Progenitor cell of endocrine pancreas (in vitro differentiated cells): ENCODE results near the gene ARL6IP1. TPM values are rescaled to one million over a fixed set of nuclear protein-coding genes. Genes with fewer than 3 reads are reported as not detected.
"Not testable (repeated sequence)": the region's sequence is repeated elsewhere in the genome, so short reads cannot be mapped to it uniquely, and the experiment has no call there.

Experiments used
- DNase-seq: peaks from one replicate; pipeline ENCODE4 v3.0.0; 2021; ENCODE audit warnings: low spot score; ENCODE audit not compliant: unreplicated experiment
- H3K27ac Mint-ChIP-seq: 2 replicates; pipeline ENCODE4 v1.8.0; 2021; ENCODE audit warnings: mild to moderate bottlenecking, moderate library complexity, mixed read lengths
- H3K27me3 Mint-ChIP-seq: 2 replicates; pipeline ENCODE4 v1.8.0; 2021; ENCODE audit warnings: mixed read lengths
- H3K36me3 Mint-ChIP-seq: 2 replicates; pipeline ENCODE4 v1.8.0; 2022; ENCODE audit warnings: mixed read lengths; ENCODE audit not compliant: insufficient read depth
- H3K4me1 Mint-ChIP-seq: 2 replicates; pipeline ENCODE4 v1.8.0; 2021; ENCODE audit warnings: low read depth, mixed read lengths
- H3K4me3 Mint-ChIP-seq: 2 replicates; pipeline ENCODE4 v1.8.0; 2021; ENCODE audit warnings: low read depth, mild to moderate bottlenecking, moderate library complexity, mixed read lengths
- H3K9me3 Mint-ChIP-seq: 2 replicates; pipeline ENCODE4 v1.8.0; 2021; ENCODE audit warnings: low read depth, mixed read lengths
- total RNA-seq: library from RNA; stranded (reverse); gene quantifications from 2 replicates; pipeline ENCODE4 v1.2.1, GENCODE V29; 2021
- TF ChIP-seq, protein P1 (sequence below): fragments of 200-600 bp; sonication (generic); IDR thresholded peaks from one replicate; pipeline ENCODE4 v1.5.0; 2021; ENCODE audit warnings: antibody characterized with exemption, mild to moderate bottlenecking; ENCODE audit not compliant: unreplicated experiment

Gene ARL6IP1
- total RNA-seq, 1 donor from 2014 or later = 179 TPM

DNA sequence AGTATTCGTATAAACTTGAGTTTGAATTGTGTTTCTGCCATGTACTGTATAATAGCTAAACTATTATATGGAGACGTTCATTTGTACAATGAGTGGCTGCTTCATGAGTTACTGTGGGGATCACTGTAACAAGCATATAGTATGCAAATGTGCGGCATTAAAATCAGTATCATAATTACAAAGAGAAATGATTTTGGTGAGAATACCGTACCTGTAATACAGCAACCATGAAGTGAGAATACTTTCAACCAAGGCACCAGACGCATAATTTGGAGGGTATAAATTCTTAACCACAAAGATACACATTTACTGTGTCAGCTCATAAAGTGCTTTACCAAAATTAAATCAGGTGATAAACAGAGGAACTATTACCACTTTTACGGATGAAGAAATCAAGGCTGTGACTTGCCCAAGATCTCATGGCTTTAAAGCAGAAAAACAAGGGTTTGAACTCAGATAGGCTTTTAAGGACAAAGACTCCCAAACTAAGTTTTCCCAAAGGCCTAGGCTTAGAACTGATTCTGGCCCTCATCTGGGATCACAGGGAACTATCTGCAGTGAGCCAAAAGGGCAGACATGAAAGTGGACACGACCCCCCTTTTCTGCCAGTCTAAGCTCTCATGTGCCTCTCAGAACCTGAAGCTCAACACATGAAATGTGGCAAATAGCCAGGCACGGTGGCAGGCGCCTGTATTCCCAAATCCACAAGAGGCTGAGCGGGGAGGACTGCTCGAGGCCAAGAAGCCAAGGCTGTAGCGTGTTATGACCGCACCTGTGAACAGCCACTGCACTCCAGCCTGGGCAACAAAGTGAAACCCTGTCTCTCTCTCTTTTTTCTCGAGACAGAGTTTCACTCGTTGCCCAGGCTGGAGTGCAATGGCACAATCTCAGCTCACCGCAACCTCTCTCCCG, 17.7 kb downstream of the ARL6IP1 start:
- Mint-ChIP-seq H3K4me1 (peaks cover 29% of the 10 kb centered on the region), H3K4me3 (no peak overlapping the region), H3K27ac (no peak overlapping the region), H3K9me3 (no peaks in the 10 kb centered on the region), H3K27me3 (no peaks in the 10 kb centered on the region), H3K36me3 (peaks cover 36% of the 10 kb centered on the region)
- DNase-seq = no peak
- TF ChIP-seq, protein P1, sequence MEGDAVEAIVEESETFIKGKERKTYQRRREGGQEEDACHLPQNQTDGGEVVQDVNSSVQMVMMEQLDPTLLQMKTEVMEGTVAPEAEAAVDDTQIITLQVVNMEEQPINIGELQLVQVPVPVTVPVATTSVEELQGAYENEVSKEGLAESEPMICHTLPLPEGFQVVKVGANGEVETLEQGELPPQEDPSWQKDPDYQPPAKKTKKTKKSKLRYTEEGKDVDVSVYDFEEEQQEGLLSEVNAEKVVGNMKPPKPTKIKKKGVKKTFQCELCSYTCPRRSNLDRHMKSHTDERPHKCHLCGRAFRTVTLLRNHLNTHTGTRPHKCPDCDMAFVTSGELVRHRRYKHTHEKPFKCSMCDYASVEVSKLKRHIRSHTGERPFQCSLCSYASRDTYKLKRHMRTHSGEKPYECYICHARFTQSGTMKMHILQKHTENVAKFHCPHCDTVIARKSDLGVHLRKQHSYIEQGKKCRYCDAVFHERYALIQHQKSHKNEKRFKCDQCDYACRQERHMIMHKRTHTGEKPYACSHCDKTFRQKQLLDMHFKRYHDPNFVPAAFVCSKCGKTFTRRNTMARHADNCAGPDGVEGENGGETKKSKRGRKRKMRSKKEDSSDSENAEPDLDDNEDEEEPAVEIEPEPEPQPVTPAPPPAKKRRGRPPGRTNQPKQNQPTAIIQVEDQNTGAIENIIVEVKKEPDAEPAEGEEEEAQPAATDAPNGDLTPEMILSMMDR = no peak

DNA sequence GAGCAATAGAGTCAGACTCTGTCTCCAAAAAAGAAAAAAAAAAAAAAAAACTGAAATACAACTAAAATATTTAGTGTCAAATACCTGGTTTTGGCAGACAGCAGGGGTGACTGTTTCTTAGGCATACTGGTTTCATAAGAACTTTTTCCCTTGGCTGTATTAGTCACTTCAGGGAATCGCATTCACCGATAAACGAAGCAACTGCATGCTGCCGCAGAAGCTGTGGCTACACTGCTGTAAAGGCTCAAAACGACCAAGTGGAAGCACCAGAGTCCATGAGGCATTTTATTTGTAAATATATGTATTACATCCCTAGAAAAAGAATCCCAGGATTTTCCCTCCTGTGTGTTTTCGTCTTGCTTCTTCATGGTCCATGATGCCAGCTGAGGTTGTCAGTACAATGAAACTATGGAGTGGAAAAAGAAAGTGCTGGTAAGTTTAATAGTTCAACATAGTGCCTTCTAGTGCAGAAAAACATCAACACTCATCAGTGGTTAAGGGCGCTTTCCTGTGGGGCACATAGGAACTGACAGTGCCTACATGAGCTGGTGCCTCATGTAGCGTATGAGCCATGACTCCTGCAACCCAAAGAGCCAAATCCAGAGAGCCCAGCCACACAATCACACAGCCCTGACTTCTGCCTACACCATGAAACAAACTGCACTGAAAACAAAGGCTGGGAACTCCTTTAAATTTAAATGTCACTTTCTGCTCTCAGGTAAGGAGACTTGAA, 18.5 kb downstream of the ARL6IP1 start:
- H3K36me3 Mint-ChIP-seq = peaks cover 28% of the 10 kb centered on the region
- H3K9me3 Mint-ChIP-seq = no peaks in the 10 kb centered on the region
- no peaks in the 10 kb centered on the region for H3K27me3 Mint-ChIP-seq
- no peak for DNase-seq
- no peak overlapping the region for H3K4me3 Mint-ChIP-seq
- no peak overlapping the region for H3K27ac Mint-ChIP-seq
- TF ChIP-seq, protein P1 = no peak
- H3K4me1 Mint-ChIP-seq = peaks cover 21% of the 10 kb centered on the region

DNA sequence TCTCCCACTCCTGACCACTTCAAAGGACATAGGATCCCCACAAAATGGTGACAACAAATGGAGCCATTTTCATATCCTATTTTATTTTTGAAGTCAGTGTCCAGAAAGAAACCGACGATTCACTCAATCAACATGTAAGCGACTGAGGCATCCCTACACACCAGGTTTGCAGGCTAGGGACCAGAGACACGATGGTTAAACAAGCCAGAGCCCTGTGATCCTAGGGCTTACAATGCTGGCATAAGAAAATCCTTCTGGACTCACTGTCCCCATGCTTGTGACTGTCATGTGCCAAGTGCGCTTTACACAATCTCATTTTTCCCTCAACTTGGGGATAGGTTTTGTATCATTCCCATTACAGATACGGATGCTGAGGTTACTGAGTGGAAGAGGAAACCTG, 20.1 kb downstream of the ARL6IP1 start:
- not testable (repeated sequence) for H3K4me3 Mint-ChIP-seq, H3K27ac Mint-ChIP-seq, DNase-seq, H3K27me3 Mint-ChIP-seq, H3K9me3 Mint-ChIP-seq
- Mint-ChIP-seq H3K36me3 (peaks cover 18% of the 10 kb centered on the region), H3K4me1 (peaks cover 12% of the 10 kb centered on the region)

DNA sequence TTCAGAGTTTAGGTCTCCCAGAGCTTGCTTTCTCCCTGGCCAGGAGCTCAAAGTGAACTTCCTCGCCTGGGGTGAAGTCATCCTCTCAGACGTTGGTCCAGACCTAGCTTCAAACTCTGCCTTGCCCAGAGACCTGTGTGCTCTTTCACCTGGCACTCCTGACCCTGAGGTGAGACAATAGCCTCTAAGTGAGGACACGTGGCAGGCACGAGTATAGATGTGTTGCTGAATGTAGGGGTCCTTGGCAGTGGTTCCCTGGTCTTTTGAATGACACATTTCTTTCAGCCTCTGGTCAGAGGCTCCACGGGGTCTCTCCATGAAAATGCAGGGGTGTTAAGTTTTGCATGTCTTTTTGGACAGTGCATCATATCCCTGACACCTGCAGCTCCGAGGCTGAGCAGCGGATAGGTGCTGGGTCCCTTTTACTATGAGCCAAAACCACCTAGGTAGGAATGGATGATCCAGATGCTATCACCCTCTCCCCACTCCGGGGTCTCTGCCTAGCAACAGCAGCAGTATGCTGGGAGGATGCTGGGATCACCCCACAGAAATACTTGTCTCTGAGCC, 20.8 kb downstream of the ARL6IP1 start:
- not testable (repeated sequence) for H3K4me1 Mint-ChIP-seq, H3K27ac Mint-ChIP-seq, H3K9me3 Mint-ChIP-seq, H3K27me3 Mint-ChIP-seq, DNase-seq, H3K4me3 Mint-ChIP-seq
- peaks cover 17% of the 10 kb centered on the region for H3K36me3 Mint-ChIP-seq

DNA sequence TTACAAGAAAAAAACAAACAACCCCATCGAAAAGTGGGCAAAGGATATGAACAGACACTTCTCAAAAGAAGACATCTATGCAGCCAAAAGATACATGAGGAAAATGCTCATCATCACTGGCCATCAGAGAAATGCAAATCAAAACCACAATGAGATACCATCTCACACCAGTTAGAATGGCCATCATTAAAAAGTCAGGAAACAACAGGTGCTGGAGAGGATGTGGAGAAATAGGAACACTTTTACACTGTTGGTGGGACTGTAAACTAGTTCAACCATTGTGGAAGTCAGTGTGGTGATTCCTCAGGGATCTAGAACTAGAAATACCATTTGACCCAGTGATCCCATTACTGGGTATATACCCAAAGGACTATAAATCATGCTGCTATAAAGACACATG, 23.7 kb downstream of the ARL6IP1 start:
- H3K27ac Mint-ChIP-seq, H3K9me3 Mint-ChIP-seq, H3K4me1 Mint-ChIP-seq, H3K4me3 Mint-ChIP-seq, H3K36me3 Mint-ChIP-seq, H3K27me3 Mint-ChIP-seq, DNase-seq: not testable (repeated sequence)

DNA sequence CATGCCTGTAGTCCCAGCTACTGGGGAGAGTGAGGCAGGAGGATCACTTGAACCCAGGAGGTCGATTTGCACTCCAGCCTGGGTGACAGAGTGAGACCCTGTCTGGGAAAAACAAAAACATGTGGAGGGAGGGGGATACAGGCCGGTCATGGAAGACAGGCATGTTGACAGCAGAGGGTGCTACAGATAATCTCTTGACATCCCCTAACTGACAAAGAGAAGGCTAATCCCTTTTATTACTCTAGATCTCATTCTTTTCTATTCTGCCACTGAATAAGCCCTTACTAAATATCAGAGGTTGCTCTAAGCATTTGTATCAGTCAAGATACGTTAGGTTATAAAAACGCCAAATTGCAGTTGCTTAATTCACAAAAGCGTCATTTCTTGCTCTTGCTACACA, 25.0 kb downstream of the ARL6IP1 start:
- not testable (repeated sequence) for H3K9me3 Mint-ChIP-seq, H3K4me1 Mint-ChIP-seq

DNA sequence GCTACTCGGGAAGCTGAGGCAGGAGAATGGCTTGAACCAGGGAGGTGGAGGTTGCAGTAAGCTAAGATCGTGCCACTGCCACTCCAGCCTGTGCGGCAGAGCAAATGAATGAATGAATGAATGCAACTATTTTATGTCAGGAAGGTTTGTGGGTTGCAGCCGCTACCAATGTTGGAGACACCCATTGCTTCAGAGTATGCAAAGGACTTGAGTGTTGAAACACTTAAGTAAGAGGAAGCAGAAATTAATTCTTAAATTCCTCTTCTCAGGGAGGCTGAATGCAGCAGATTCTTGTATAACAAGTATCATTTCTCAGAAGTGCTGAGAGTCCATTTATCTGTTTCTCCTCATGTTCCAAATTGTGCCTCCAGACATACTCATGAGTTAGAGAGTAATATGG, 26.7 kb downstream of the ARL6IP1 start:
- H3K9me3 Mint-ChIP-seq, H3K36me3 Mint-ChIP-seq, H3K27ac Mint-ChIP-seq, H3K4me3 Mint-ChIP-seq, DNase-seq, H3K27me3 Mint-ChIP-seq, H3K4me1 Mint-ChIP-seq: not testable (repeated sequence)

More for the DNA sequence above, 25.0 kb downstream of the ARL6IP1 start:
- not testable (repeated sequence) for H3K4me3 Mint-ChIP-seq, H3K36me3 Mint-ChIP-seq, H3K27me3 Mint-ChIP-seq, DNase-seq, H3K27ac Mint-ChIP-seq

DNA sequence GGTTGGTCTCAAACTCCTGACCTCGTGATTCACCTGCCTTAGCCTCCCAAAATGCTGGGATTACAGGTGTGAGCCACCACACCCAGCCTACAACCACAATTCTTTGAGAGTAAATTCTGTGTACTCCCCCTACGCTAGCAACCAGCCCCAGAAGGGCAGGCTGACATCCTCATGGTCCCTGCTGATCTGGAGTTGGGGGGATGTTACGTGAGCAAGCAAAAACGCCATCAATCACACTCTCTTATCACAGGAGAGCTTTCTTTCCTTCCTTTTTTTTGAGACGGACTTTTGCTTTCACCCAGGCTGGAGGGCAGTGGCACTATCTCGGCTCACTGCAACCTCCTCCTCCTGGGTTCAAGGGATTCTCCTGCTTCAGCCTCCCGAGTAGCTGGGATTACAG, 29.2 kb downstream of the ARL6IP1 start:
- not testable (repeated sequence) for H3K4me3 Mint-ChIP-seq, H3K27me3 Mint-ChIP-seq, H3K27ac Mint-ChIP-seq, DNase-seq, H3K9me3 Mint-ChIP-seq, H3K4me1 Mint-ChIP-seq, H3K36me3 Mint-ChIP-seq

DNA sequence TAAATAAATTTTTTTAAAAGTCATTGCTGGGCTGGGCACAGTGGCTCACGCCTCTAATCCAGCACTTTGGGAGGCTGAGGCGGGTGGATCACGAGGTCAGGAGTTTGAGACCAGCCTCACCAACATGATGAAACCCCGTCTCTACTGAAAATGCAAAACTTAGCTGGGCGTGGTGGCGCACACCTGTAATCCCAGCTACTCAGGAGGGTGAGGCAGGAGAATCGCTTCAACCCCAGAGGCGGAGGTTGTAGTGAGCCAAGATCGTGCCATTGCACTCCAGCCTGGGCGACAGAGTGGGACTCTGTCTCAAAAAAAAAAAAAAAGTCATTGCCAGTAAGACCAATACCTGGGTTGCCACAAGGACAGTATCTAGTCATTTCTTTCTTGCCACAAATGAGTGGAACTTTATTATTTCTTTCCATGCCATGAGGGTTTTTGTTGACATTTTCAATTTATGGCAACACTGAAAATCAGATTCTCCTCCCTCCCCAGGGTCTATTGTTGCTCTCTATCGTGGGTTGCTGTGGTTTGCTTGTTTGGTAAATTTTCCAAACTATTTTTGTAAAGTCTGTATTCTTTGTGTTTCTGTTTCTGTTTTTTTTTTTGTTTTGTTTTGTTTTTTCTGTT, 30.9 kb downstream of the ARL6IP1 start:
- not testable (repeated sequence) for H3K36me3 Mint-ChIP-seq, H3K4me1 Mint-ChIP-seq

DNA sequence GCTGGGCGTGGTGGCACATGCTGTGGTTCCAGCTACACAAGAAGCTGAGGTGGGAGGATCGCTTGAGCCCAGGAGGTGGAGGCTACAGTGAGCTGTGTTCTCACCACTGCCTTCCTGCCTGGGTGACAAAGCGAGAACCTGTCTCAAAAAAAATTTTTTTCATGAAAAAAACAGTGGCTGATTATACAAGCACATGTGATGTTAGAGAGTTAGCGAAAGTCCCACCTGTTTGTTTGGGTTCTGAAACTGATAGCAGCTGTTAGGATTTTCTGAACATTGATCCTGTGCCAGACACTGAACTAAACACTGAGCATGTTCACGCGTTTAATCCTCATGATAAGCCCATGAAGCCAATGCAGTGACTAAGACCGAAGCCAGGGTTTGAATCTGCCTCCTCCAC, 34.1 kb downstream of the ARL6IP1 start:
- H3K4me3 Mint-ChIP-seq, H3K4me1 Mint-ChIP-seq, H3K27me3 Mint-ChIP-seq, H3K27ac Mint-ChIP-seq, H3K36me3 Mint-ChIP-seq, DNase-seq, H3K9me3 Mint-ChIP-seq: not testable (repeated sequence)

More for the DNA sequence above, 30.9 kb downstream of the ARL6IP1 start:
- H3K9me3 Mint-ChIP-seq, DNase-seq, H3K27ac Mint-ChIP-seq, H3K27me3 Mint-ChIP-seq, H3K4me3 Mint-ChIP-seq: not testable (repeated sequence)
